Measurements from ENCODE around the gene TBC1D1.

Gene TBC1D1

GRCh38 chr4:38123555-38123954, 232.7 kb downstream of the TBC1D1 start:
- DNase-seq (ENCODE audit: extremely low read depth, low read depth): no peak
- no peak for TF ChIP-seq CTCF (IDR thresholded peaks at IDR 0.05; ENCODE audit: low read depth, low read length, missing control alignments)
- no peak overlapping the region for H3K4me3 ChIP-seq (replicated peaks; ENCODE audit: low read depth, low read length)

GRCh38 chr4:38124961-38125360, 234.1 kb downstream of the TBC1D1 start:
- TF ChIP-seq CTCF (IDR thresholded peaks at IDR 0.05; ENCODE audit: low read depth, low read length, missing control alignments): no peak
- DNase-seq (ENCODE audit: extremely low read depth, low read depth): no peak

GRCh38 chr4:38125816-38126215, 234.9 kb downstream of the TBC1D1 start:
- H3K4me3 ChIP-seq (replicated peaks; ENCODE audit: low read depth, low read length): no peak overlapping the region
- no peak for DNase-seq (ENCODE audit: extremely low read depth, low read depth)
- no peak for TF ChIP-seq CTCF (IDR thresholded peaks at IDR 0.05; ENCODE audit: low read depth, low read length, missing control alignments)

More at GRCh38 chr4:38124961-38125360, 234.1 kb downstream of the TBC1D1 start:
- H3K4me3 ChIP-seq (replicated peaks; ENCODE audit: low read depth, low read length): no peak overlapping the region

- no peak overlapping the region for H3K4me3 ChIP-seq (replicated peaks; ENCODE audit: low read depth, low read length)
- DNase-seq (ENCODE audit: extremely low read depth, low read depth): no peak
- no peak for TF ChIP-seq CTCF (IDR thresholded peaks at IDR 0.05; ENCODE audit: low read depth, low read length, missing control alignments)
These were observed 237.9 kb downstream of the TBC1D1 start for GRCh38 chr4:38128478-38129459.

GRCh38 chr4:38129460-38130227, 238.8 kb downstream of the TBC1D1 start:
- DNase-seq (ENCODE audit: extremely low read depth, low read depth): no peak
- no peak overlapping the region for H3K4me3 ChIP-seq (replicated peaks; ENCODE audit: low read depth, low read length)
- TF ChIP-seq CTCF (IDR thresholded peaks at IDR 0.05; ENCODE audit: low read depth, low read length, missing control alignments): no peak

GRCh38 chr4:38130884-38131283, 240.0 kb downstream of the TBC1D1 start:
- no peak overlapping the region for H3K4me3 ChIP-seq (replicated peaks; ENCODE audit: low read depth, low read length)
- no peak for TF ChIP-seq CTCF (IDR thresholded peaks at IDR 0.05; ENCODE audit: low read depth, low read length, missing control alignments)
- no peak for DNase-seq (ENCODE audit: extremely low read depth, low read depth)
